Small intestine (tissue), 7 donors: Measurements from ENCODE around the gene PLCH2. TPM values are rescaled to one million over a fixed set of nuclear protein-coding genes. Genes with fewer than 3 reads are reported as not detected.
A peak's percentile ranks its signal among the peaks of the same experiment; 100 is the strongest.
"Not testable (repeated sequence)": the region's sequence is repeated elsewhere in the genome, so short reads cannot be mapped to it uniquely, and the experiment has no call there.

Source experiments
- DNase-seq, 2 donors: peaks; one replicate each; pipeline versions ENCODE4 v3.0.0 to v3.0.0-alpha.2; 2013
- FAIRE-seq: peaks from 2 replicates; lab custom pipeline; 2012; peaks lifted over from hg19 to GRCh38; lab: Jason Lieb, UNC
- H3K27ac ChIP-seq, 3 donors: one replicate each; pipeline ENCODE4 v1.5.1; 2013; ENCODE audit warnings: low read length in 2 of 3, mild to moderate bottlenecking in 2 of 3, control low read depth in 1 of 3, inconsistent platforms in 1 of 3, low read depth in 1 of 3, moderate library complexity in 1 of 3
- H3K27me3 ChIP-seq, 3 donors: one replicate each; pipeline ENCODE4 v1.6.1; 2013; ENCODE audit warnings: low read length in 3 of 3, inconsistent platforms in 1 of 3; ENCODE audit not compliant: control insufficient read depth in 3 of 3, insufficient read depth in 3 of 3
- H3K36me3 ChIP-seq, 3 donors: one replicate each; pipeline ENCODE4 v1.6.1; 2013; ENCODE audit warnings: low read length in 3 of 3, inconsistent platforms in 1 of 3, low read depth in 1 of 3, mild to moderate bottlenecking in 1 of 3, moderate library complexity in 1 of 3; ENCODE audit not compliant: control insufficient read depth in 3 of 3, insufficient read depth in 2 of 3
- H3K4me1 ChIP-seq, 3 donors: one replicate each; pipeline ENCODE4 v1.6.1; 2013; ENCODE audit warnings: low read length in 2 of 3, inconsistent platforms in 1 of 3, low read depth in 1 of 3, mild to moderate bottlenecking in 1 of 3, moderate library complexity in 1 of 3; ENCODE audit not compliant: control insufficient read depth in 3 of 3, insufficient read depth in 2 of 3
- H3K4me3 ChIP-seq, 3 donors: one replicate each; pipeline ENCODE4 v1.5.1; 2013; ENCODE audit warnings: low read length in 3 of 3, control low read depth in 1 of 3, inconsistent platforms in 1 of 3, low read depth in 1 of 3, mild to moderate bottlenecking in 1 of 3, moderate library complexity in 1 of 3
- H3K9me3 ChIP-seq, 2 donors: one replicate each; pipeline ENCODE4 v1.6.1; 2013; ENCODE audit warnings: low read depth in 1 of 2, low read length in 1 of 2; ENCODE audit not compliant: control insufficient read depth in 2 of 2, insufficient read depth in 1 of 2
- WGBS, 3 donors: extraction: QIAGEN DNeasy Blood & Tissue Kit; methylation state at CpG; one replicate each; pipeline ENCODE4 v1.1.7; 2013; 5-methylcytosine and 5-hydroxymethylcytosine counted together
- polyA plus RNA-seq, 4 donors: library from polyadenylated mRNA; stranded (reverse) in 3 of 4; unstranded in 1 of 4; fragments of 200-250 nt in 3 of 4; fragments of 120-200 nt in 1 of 4; gene quantifications; one replicate each; pipeline versions ENCODE4 v1.2.1 to v1.2.3, GENCODE V29; 2013
- donor health status: healthy with polysubstance abuse.
- donor health status: control.
- donor health status: control.
- donor health status: Bipolar disorder and iron deficiency.
- donor health status: healthy.

The PLCH2 gene
- polyA plus RNA-seq, 4 donors, result 0.22 to 7.1 (median 1.1) TPM

GRCh38 chr1:2436876-2437275 lies 39.2 kb upstream of the PLCH2 start:
- peaks cover 0 to 16% (median 0%) of the 10 kb centered on the region in 3 donors for H3K27me3 ChIP-seq
- DNase-seq (no peak), FAIRE-seq (no peak)
- H3K27ac ChIP-seq, result no peak overlapping the region
- no peaks in the 10 kb centered on the region for H3K9me3 ChIP-seq
- H3K4me3 ChIP-seq, result no peak overlapping the region
- no peaks in the 10 kb centered on the region for H3K36me3 ChIP-seq
- 79 to 86% (median 86%) methylated on average over 7 of the region's 7 CpGs for WGBS, 3 donors
- H3K4me1 ChIP-seq, result peaks cover 0 to 30% (median 0%) of the 10 kb centered on the region in 3 donors

- no peak for DNase-seq
- H3K27me3 ChIP-seq, result peaks cover 0 to 17% (median 3%) of the 10 kb centered on the region in 3 donors
- H3K4me3 ChIP-seq, result no peak overlapping the region
- H3K27ac ChIP-seq, result no peak overlapping the region
- peaks cover 0 to 23% (median 0%) of the 10 kb centered on the region in 3 donors for H3K4me1 ChIP-seq
- FAIRE-seq, result no peak
- H3K9me3 ChIP-seq, result no peaks in the 10 kb centered on the region
- WGBS, 3 donors, result 77 to 87% (median 85%) methylated on average over 15 of the region's 15 CpGs
- H3K36me3 ChIP-seq, result no peaks in the 10 kb centered on the region
Observed at GRCh38 chr1:2437617-2438016, 38.5 kb upstream of the PLCH2 start.

- Histone ChIP-seq H3K27ac (no peak overlapping the region), H3K36me3 (no peaks in the 10 kb centered on the region), H3K27me3 (peaks cover 0 to 19% (median 5%) of the 10 kb centered on the region in 3 donors), H3K4me1 (peaks cover 0 to 19% (median 0%) of the 10 kb centered on the region in 3 donors), H3K9me3 (no peaks in the 10 kb centered on the region), H3K4me3 (no peak overlapping the region)
- WGBS, 3 donors, result 17 to 56% (median 48%) methylated on average over 15 of the region's 15 CpGs
- DNase-seq (peak in 1 of 2 donors; percentile 14), FAIRE-seq (no peak)
Observed at GRCh38 chr1:2438038-2438437, 38.1 kb upstream of the PLCH2 start.

- no peak for FAIRE-seq
- peaks cover 5 to 22% (median 5%) of the 10 kb centered on the region in 3 donors for H3K27me3 ChIP-seq
Observed at GRCh38 chr1:2438641-2439040, 37.4 kb upstream of the PLCH2 start.

GRCh38 chr1:2439369-2439768 lies 36.7 kb upstream of the PLCH2 start:
- FAIRE-seq, result no peak
- H3K9me3 ChIP-seq, result no peaks in the 10 kb centered on the region
- 60 to 76% (median 66%) methylated on average over 15 of the region's 15 CpGs for WGBS, 3 donors

More at GRCh38 chr1:2438641-2439040, 37.4 kb upstream of the PLCH2 start:
- WGBS, 3 donors, result 88 to 93% (median 90%) methylated on average over 14 of the region's 14 CpGs
- Histone ChIP-seq H3K27ac (no peak overlapping the region), H3K4me1 (peaks cover 0 to 14% (median 0%) of the 10 kb centered on the region in 3 donors), H3K36me3 (no peaks in the 10 kb centered on the region), H3K9me3 (no peaks in the 10 kb centered on the region), H3K4me3 (no peak overlapping the region)
- no peak for DNase-seq

GRCh38 chr1:2440346-2440745 lies 35.7 kb upstream of the PLCH2 start:
- not testable (repeated sequence) for H3K4me1 ChIP-seq, H3K9me3 ChIP-seq, FAIRE-seq, H3K36me3 ChIP-seq, DNase-seq, H3K27ac ChIP-seq, H3K4me3 ChIP-seq
- peaks cover 10 to 30% (median 12%) of the 10 kb centered on the region in 3 donors for H3K27me3 ChIP-seq
- 87 to 94% (median 90%) methylated on average over 23 of the region's 23 CpGs for WGBS, 3 donors

More at GRCh38 chr1:2439369-2439768, 36.7 kb upstream of the PLCH2 start:
- H3K36me3 ChIP-seq, result no peaks in the 10 kb centered on the region
- no peak overlapping the region for H3K4me3 ChIP-seq
- peaks cover 6 to 24% (median 12%) of the 10 kb centered on the region in 3 donors for H3K27me3 ChIP-seq
- DNase-seq, result no peak
- no peak overlapping the region for H3K27ac ChIP-seq
- peaks cover 0 to 7% (median 0%) of the 10 kb centered on the region in 3 donors for H3K4me1 ChIP-seq

GRCh38 chr1:2441746-2442145 lies 34.3 kb upstream of the PLCH2 start:
- DNase-seq (no peak), FAIRE-seq (no peak)
- no peaks in the 10 kb centered on the region for H3K4me1 ChIP-seq
- 49 to 69% (median 66%) methylated on average over 12 to 13 of the region's 13 CpGs for WGBS, 3 donors
- no peaks in the 10 kb centered on the region for H3K36me3 ChIP-seq
- H3K9me3 ChIP-seq, result no peaks in the 10 kb centered on the region
- no peak overlapping the region for H3K4me3 ChIP-seq
- H3K27me3 ChIP-seq, result peaks cover 16 to 41% (median 16%) of the 10 kb centered on the region in 3 donors
- H3K27ac ChIP-seq, result no peak overlapping the region

- H3K4me3 ChIP-seq, result no peak overlapping the region
- FAIRE-seq, result no peak
- 56 to 64% (median 63%) methylated on average over 6 of the region's 6 CpGs for WGBS, 3 donors
- H3K27ac ChIP-seq, result no peak overlapping the region
- no peaks in the 10 kb centered on the region for H3K9me3 ChIP-seq
- no peaks in the 10 kb centered on the region for H3K36me3 ChIP-seq
- H3K27me3 ChIP-seq, result peaks cover 16 to 50% (median 17%) of the 10 kb centered on the region in 3 donors
- DNase-seq, result no peak
- no peaks in the 10 kb centered on the region for H3K4me1 ChIP-seq
Observed at GRCh38 chr1:2442661-2443060, 33.4 kb upstream of the PLCH2 start.
